ENCODE results near the gene CD63. TPM values are rescaled to one million over a fixed set of nuclear protein-coding genes. Genes with fewer than 3 reads are reported as not detected.
A peak's percentile ranks its signal among the peaks of the same experiment; 100 is the strongest.

Gene CD63
- total and polyA plus RNA-seq, 2 of the 13 experiments (the other 11 are each of a cell fraction or from before 2014, with no cell fraction given), result 234 to 277 TPM

DNA sequence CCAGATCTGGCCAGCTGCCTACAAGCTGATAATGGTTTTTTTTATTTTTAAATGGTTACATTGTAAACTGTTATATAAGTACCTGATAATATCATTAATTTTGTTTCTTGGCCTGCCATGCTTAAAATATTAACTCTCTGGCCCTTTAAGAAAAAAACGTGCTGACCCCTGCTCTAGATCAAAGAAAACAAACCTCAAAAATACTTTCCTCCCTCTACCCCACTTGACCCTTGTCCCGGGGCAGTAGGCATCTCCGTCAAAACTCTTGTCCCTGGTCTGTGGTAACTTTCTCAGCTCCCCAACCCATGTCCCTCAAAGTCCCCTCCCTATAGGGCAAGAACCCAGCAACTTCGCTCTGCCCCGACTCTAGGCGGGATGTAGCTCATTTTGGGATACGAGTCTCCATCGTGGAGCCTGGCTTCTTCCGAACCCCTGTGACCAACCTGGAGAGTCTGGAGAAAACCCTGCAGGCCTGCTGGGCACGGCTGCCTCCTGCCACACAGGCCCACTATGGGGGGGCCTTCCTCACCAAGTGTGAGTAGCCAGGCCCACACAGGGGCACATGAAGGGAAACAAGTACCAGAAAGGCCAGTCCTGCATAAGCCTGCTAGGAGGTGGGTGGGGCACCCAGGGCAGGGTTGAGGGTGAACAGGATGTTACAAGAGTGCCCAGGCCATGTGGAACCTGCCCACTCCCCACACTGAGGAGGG, 5.1 kb downstream of the CD63 start:
- Histone ChIP-seq H3K4me2 (ENCODE audit: low read depth, low read length) (no peak overlapping the region), H3K4me1 (ENCODE audit: insufficient read depth, low read length) (peaks cover 77% of the 10 kb centered on the region), H3K4me3 (replicated peaks in 1 of 3; ENCODE audit: insufficient read depth in 1 of 3, low read depth in 2 of 3, low read length in 3 of 3) (peak overlapping the region in 1 of 3 experiments; percentile 20; a peak in 1 of 6 replicates), H3K9me3 (ENCODE audit: low read length) (no peaks in the 10 kb centered on the region), H3K27ac (ENCODE audit: extremely low read length, insufficient read depth, low read length) (no peak overlapping the region), H3K36me3 (replicated peaks in 1 of 2; ENCODE audit: control insufficient read depth in 1 of 2, insufficient read depth in 2 of 2, low read length in 2 of 2) (peaks cover 10 to 25% of the 10 kb centered on the region in 2 experiments), H3K9ac (ENCODE audit: insufficient read depth, low read depth, low read length) (no peak overlapping the region), H2AFZ (ENCODE audit: low read length) (no peak overlapping the region), H3K27me3 (ENCODE audit: control insufficient read depth in 1 of 2, insufficient read depth in 2 of 2, low read length in 2 of 2) (no peaks in the 10 kb centered on the region; a peak in 1 of 5 replicates), H4K20me1 (ENCODE audit: insufficient read depth, low read length) (0 out of 2 replicates have a peak, but pooled peaks cover 8% of the 10 kb centered on the region), H3K79me2 (ENCODE audit: insufficient read depth, low read length) (peaks cover 12% of the 10 kb centered on the region)
- BruUV-seq (replicated peaks), result no TSS peak
- TF ChIP-seq, protein P1, sequence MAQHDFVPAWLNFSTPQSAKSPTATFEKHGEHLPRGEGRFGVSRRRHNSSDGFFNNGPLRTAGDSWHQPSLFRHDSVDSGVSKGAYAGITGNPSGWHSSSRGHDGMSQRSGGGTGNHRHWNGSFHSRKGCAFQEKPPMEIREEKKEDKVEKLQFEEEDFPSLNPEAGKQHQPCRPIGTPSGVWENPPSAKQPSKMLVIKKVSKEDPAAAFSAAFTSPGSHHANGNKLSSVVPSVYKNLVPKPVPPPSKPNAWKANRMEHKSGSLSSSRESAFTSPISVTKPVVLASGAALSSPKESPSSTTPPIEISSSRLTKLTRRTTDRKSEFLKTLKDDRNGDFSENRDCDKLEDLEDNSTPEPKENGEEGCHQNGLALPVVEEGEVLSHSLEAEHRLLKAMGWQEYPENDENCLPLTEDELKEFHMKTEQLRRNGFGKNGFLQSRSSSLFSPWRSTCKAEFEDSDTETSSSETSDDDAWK (CRISPR knock-in tag; IDR thresholded peaks at IDR 0.05), result no peak
- 0 out of 2 replicates have a peak, but pooled peaks have one; percentile 24 for TF ChIP-seq ZC3H13 (CRISPR knock-in tag; IDR thresholded peaks at IDR 0.05)
- 0 out of 2 replicates have a peak, but pooled peaks have one; percentile 21 for TF ChIP-seq TBX2 (CRISPR knock-in tag; IDR thresholded peaks at IDR 0.05; ENCODE audit: borderline replicate concordance)
- TF ChIP-seq PPARG (CRISPR knock-in tag; conservative IDR thresholded peaks at IDR 0.05), result 0 out of 2 replicates have a peak, but pooled peaks have one; percentile 57
- peak; percentile 67 for TF ChIP-seq AGO2 (optimal IDR thresholded peaks at IDR 0.05; ENCODE audit: low read depth, low read length)
- peak; percentile 11 for TF ChIP-seq SRSF1 (optimal IDR thresholded peaks at IDR 0.05; ENCODE audit: low read depth, low read length)
- TF ChIP-seq, protein P2, sequence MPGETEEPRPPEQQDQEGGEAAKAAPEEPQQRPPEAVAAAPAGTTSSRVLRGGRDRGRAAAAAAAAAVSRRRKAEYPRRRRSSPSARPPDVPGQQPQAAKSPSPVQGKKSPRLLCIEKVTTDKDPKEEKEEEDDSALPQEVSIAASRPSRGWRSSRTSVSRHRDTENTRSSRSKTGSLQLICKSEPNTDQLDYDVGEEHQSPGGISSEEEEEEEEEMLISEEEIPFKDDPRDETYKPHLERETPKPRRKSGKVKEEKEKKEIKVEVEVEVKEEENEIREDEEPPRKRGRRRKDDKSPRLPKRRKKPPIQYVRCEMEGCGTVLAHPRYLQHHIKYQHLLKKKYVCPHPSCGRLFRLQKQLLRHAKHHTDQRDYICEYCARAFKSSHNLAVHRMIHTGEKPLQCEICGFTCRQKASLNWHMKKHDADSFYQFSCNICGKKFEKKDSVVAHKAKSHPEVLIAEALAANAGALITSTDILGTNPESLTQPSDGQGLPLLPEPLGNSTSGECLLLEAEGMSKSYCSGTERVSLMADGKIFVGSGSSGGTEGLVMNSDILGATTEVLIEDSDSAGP (CRISPR knock-in tag; IDR thresholded peaks at IDR 0.05; ENCODE audit: borderline replicate concordance), result peak; percentile 29; the same call in 1 of the 2 replicates
- 0 out of 2 replicates have a peak, but pooled peaks have one; percentile 18 for TF ChIP-seq TCF7 (IDR thresholded peaks at IDR 0.05; ENCODE audit: low read depth)
- TF ChIP-seq POLR2G (IDR thresholded peaks at IDR 0.05; ENCODE audit: low read depth, low read length), result peak; percentile 4; the same call in 1 of the 2 replicates
- peak; percentile 3; the same call in 1 of the 2 replicates for TF ChIP-seq ZNF768 (CRISPR knock-in tag; IDR thresholded peaks at IDR 0.05)
- TF ChIP-seq ZNF772 (CRISPR knock-in tag; IDR thresholded peaks at IDR 0.05), result 0 out of 2 replicates have a peak, but pooled peaks have one; percentile 21
- no peak for TF ChIP-seq HOXA7 (CRISPR knock-in tag; IDR thresholded peaks at IDR 0.05)
- TF ChIP-seq ARID4A (CRISPR knock-in tag; IDR thresholded peaks at IDR 0.05; ENCODE audit: borderline replicate concordance), result no peak
- DNase-seq (ENCODE audit: low spot score) (no peak), ATAC-seq (no peak), FAIRE-seq (no peak)
- intact Hi-C loops (cut with micrococcal nuclease; ENCODE audit: unreplicated experiment), result loop anchor here (1.0 to 5.0 kb wide), 2 partner anchors 14 to 536 kb away; no protein-coding TSS in a partner anchor
- 57% methylated on average over 10 of the region's 10 CpGs for WGBS (ENCODE audit: low lambda C conversion rate)
- POLR2A ChIA-PET, result interaction anchor here (2.0 to 5.3 kb wide), 2 partner anchors 14 to 42 kb away, joined by 14 to 23 read pairs; a partner anchor contains a TSS
- CTCF ChIA-PET (ENCODE audit: low intra/inter-chr PET ratio, low total read pairs), result interaction anchor here (1.4 to 3.4 kb wide), 2 partner anchors 13 to 42 kb away, joined by 3 to 36 read pairs; a partner anchor contains a TSS
- in situ Hi-C loops (cut with HindIII; ENCODE audit: extremely low pct_ligation_motif_present, low pct_unique_long_range_greater_than_20kb), result no loop called here

Measured in HepG2 (cell line).